Keratinocyte (primary cell): ENCODE results near the gene TYW1B. TPM values are rescaled to one million over a fixed set of nuclear protein-coding genes. Genes with fewer than 3 reads are reported as not detected.
"Not testable (repeated sequence)": the region's sequence is repeated elsewhere in the genome, so short reads cannot be mapped to it uniquely, and the experiment has no call there.

Source experiments
- DNase-seq: peaks from one replicate; pipeline ENCODE4 v3.0.0-alpha.2; 2011; ENCODE audit warnings: low read depth, missing footprints, low spot score
- FAIRE-seq: peaks from 2 replicates; lab custom pipeline; 2011; peaks lifted over from hg19 to GRCh38; lab: Jason Lieb, UNC
- H2AFZ ChIP-seq: 2 replicates; pipeline ENCODE4 v1.6.0; 2012; ENCODE audit warnings: low read length, control low read depth, inconsistent platforms; ENCODE audit not compliant: control insufficient read depth
- H3K27ac ChIP-seq: 2 replicates; pipeline ENCODE4 v1.5.1; 2011; ENCODE audit warnings: low read length; ENCODE audit not compliant: control insufficient read depth, insufficient read depth
- H3K27me3 ChIP-seq: 3 replicates; pipeline ENCODE4 v1.6.0; 2011; ENCODE audit warnings: low read length; ENCODE audit not compliant: control insufficient read depth, insufficient read depth; ENCODE audit errors: extremely low read depth
- H3K36me3 ChIP-seq, 2 experiments: 2 replicates in 1 of 2; 3 replicates in 1 of 2; pipeline ENCODE4 v1.5.1; 2011; ENCODE audit warnings: low read length in 2 of 2, mild to moderate bottlenecking in 1 of 2; ENCODE audit not compliant: control insufficient read depth in 2 of 2, insufficient read depth in 2 of 2; ENCODE audit errors: extremely low read depth in 1 of 2
- H3K4me1 ChIP-seq: 3 replicates; pipeline ENCODE4 v1.5.1; 2011; ENCODE audit warnings: low read length; ENCODE audit not compliant: control insufficient read depth, insufficient read depth; ENCODE audit errors: extremely low read depth
- H3K4me2 ChIP-seq: 3 replicates; pipeline ENCODE4 v1.6.0; 2011; ENCODE audit warnings: low read depth, low read length; ENCODE audit not compliant: control insufficient read depth, insufficient read depth; ENCODE audit errors: extremely low read depth
- H3K4me3 ChIP-seq, 3 experiments: fragments of 200-600 bp in 1 of 3; sonication (generic) in 1 of 3; 2 replicates in 2 of 3; 3 replicates in 1 of 3; pipeline ENCODE4 v1.5.1; 2011 to 2016; ENCODE audit warnings: low read length in 3 of 3, mild to moderate bottlenecking in 3 of 3, control low read depth in 2 of 3, inconsistent platforms in 1 of 3, low read depth in 1 of 3, mixed read lengths in 1 of 3, mixed run types in 1 of 3, moderate library complexity in 1 of 3; ENCODE audit not compliant: control insufficient read depth in 2 of 3, insufficient read depth in 2 of 3; ENCODE audit errors: extremely low read depth in 1 of 3
- H3K79me2 ChIP-seq: 2 replicates; pipeline ENCODE4 v1.6.0; 2012; ENCODE audit warnings: low read length; ENCODE audit not compliant: control insufficient read depth, insufficient read depth
- H3K9ac ChIP-seq: 3 replicates; pipeline ENCODE4 v1.6.0; 2011; ENCODE audit warnings: low read length; ENCODE audit not compliant: control insufficient read depth, insufficient read depth; ENCODE audit errors: extremely low read depth
- H3K9me1 ChIP-seq: 3 replicates; pipeline ENCODE4 v1.6.0; 2011; ENCODE audit warnings: low read length; ENCODE audit not compliant: control insufficient read depth, insufficient read depth; ENCODE audit errors: extremely low read depth
- H3K9me3 ChIP-seq: 2 replicates; pipeline ENCODE4 v1.5.1; 2012; ENCODE audit warnings: low read depth, low read length; ENCODE audit not compliant: control insufficient read depth
- H4K20me1 ChIP-seq: 3 replicates; pipeline ENCODE4 v1.6.0; 2011; ENCODE audit warnings: low read length; ENCODE audit not compliant: control insufficient read depth, insufficient read depth; ENCODE audit errors: extremely low read depth
- CTCF ChIP-seq, 3 experiments: IDR thresholded peaks in 1 of 3; conservative IDR thresholded peaks in 1 of 3; optimal IDR thresholded peaks in 1 of 3; 2 replicates in 2 of 3; 3 replicates in 1 of 3; pipeline versions ENCODE3 to v1.5.1; 2011; ENCODE audit warnings: low read length in 3 of 3, mild to moderate bottlenecking in 3 of 3, moderate library complexity in 2 of 3, control low read depth in 1 of 3, inconsistent platforms in 1 of 3; ENCODE audit not compliant: insufficient read depth in 2 of 3; ENCODE audit errors: extremely low read depth in 1 of 3
- dilution Hi-C: fragments of 300-500 bp; cut with MboI; formaldehyde crosslinking; loops from one replicate; pipeline ENCODE4 v1.7.0; 2020; ENCODE audit warnings: low sequenced_read_pairs; ENCODE audit not compliant: extremely low pct_ligation_motif_present
- polyA plus RNA-seq, 5 experiments: library from polyadenylated mRNA; depleted of rRNA in 3 of 5; stranded (reverse) in 3 of 5; stranded (forward) in 1 of 5; unstranded in 1 of 5; fragments of >200 nt; gene quantifications; 1 replicate in 1 of 5; 2 replicates in 3 of 5; 3 replicates in 1 of 5; pipeline versions ENCODE4 v1.2.1 to v1.2.3, GENCODE V29; 2011 to 2012; ENCODE audit warnings: missing spikeins in 2 of 5, low read depth in 1 of 5, low replicate concordance in 1 of 5

Gene TYW1B
- polyA plus RNA-seq, 1 donor (not counting 4 experiments of a cell fraction or from before 2014, with no cell fraction given), result 2.5 TPM

- H4K20me1 ChIP-seq, H3K27me3 ChIP-seq, H3K36me3 ChIP-seq, H3K9ac ChIP-seq, H3K79me2 ChIP-seq, DNase-seq, H3K9me3 ChIP-seq, H3K4me3 ChIP-seq, H3K27ac ChIP-seq, H3K9me1 ChIP-seq, H3K4me2 ChIP-seq, dilution Hi-C loops, H3K4me1 ChIP-seq, H2AFZ ChIP-seq: not testable (repeated sequence)
- peak in 2 of 3 experiments; percentile 13 for TF ChIP-seq CTCF (optimal IDR thresholded peaks at IDR 0.05 in 1 of 3, IDR thresholded peaks at IDR 0.05 in 1 of 3, conservative IDR thresholded peaks at IDR 0.05 in 1 of 3; ENCODE audit: extremely low read depth in 1 of 3, insufficient read depth in 2 of 3, low read length in 3 of 3)
- peak; percentile 44 for FAIRE-seq
These were observed 192.6 kb downstream of the TYW1B start for GRCh38 chr7:72635273-72635908.

- peak; percentile 9 for FAIRE-seq
- H3K4me3 ChIP-seq, H3K27me3 ChIP-seq, dilution Hi-C loops, H3K9ac ChIP-seq, DNase-seq, H4K20me1 ChIP-seq, H3K4me1 ChIP-seq, H3K79me2 ChIP-seq, H3K36me3 ChIP-seq, H3K9me1 ChIP-seq, H3K4me2 ChIP-seq, H3K27ac ChIP-seq, H3K9me3 ChIP-seq, H2AFZ ChIP-seq: not testable (repeated sequence)
These were observed 195.2 kb downstream of the TYW1B start for GRCh38 chr7:72632765-72633292.

DNA sequence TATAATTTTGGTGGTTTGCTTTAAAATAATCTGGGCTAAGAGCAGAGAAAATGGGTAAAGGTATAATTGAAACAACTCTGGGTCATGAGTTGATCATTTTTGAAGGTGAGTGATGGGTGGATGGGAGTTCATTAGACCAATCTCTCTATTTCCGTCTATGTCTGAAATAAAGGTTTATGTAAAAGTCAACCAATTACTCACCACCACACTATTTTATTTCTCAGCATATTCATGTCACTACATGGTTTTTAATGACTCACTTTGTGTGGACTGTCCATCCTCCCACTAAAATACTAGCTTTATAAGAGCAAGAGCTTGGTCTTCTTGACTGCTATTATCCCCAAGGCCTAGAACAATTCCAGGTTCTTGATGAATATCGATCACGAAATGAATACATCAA, 199.6 kb downstream of the TYW1B start:
- H2AFZ ChIP-seq, H4K20me1 ChIP-seq, H3K4me1 ChIP-seq, H3K79me2 ChIP-seq, H3K9me1 ChIP-seq, H3K4me3 ChIP-seq, H3K36me3 ChIP-seq, H3K27ac ChIP-seq, H3K27me3 ChIP-seq, H3K9ac ChIP-seq, DNase-seq, dilution Hi-C loops, H3K4me2 ChIP-seq, H3K9me3 ChIP-seq: not testable (repeated sequence)
- FAIRE-seq, result peak; percentile 91

- H2AFZ ChIP-seq, dilution Hi-C loops, H3K4me2 ChIP-seq, H3K27me3 ChIP-seq, H4K20me1 ChIP-seq, DNase-seq, H3K9me3 ChIP-seq, H3K9me1 ChIP-seq, H3K4me1 ChIP-seq, H3K9ac ChIP-seq, H3K79me2 ChIP-seq, H3K27ac ChIP-seq, FAIRE-seq, H3K4me3 ChIP-seq, H3K36me3 ChIP-seq: not testable (repeated sequence)
These were observed 201.5 kb downstream of the TYW1B start for GRCh38 chr7:72626428-72627011.
